Heart left ventricle (tissue), 16 donors: ENCODE data around the gene SLC7A1. TPM values are rescaled to one million over a fixed set of nuclear protein-coding genes. Genes with fewer than 3 reads are reported as not detected.

Experiments
- ATAC-seq, 4 donors: fragments of 200-7000 bp; cut with Tn5 transposase; one replicate each; pipeline ENCODE4 v1.9.1; 2020 to 2022; ENCODE audit warnings: moderate library complexity in 4 of 4, mild to moderate bottlenecking in 3 of 4, moderate number of reproducible peaks in 1 of 4
- DNase-seq, 5 donors: peaks; one replicate each; pipeline ENCODE4 v3.0.0-alpha.2; 2020
- H3K27ac ChIP-seq, 12 donors: fragments of 200-600 bp; sonication (generic) in 4 of 12; one replicate each; pipeline versions ENCODE4 v1.5.0 to v1.8.0; 2016 to 2022; ENCODE audit warnings: mild to moderate bottlenecking in 2 of 12
- H3K27me3 ChIP-seq, 9 donors: fragments of 200-600 bp; sonication (generic) in 2 of 9; one replicate each; pipeline versions ENCODE4 v1.5.1 to v1.8.0; 2016 to 2022; ENCODE audit warnings: mild to moderate bottlenecking in 3 of 9
- H3K36me3 ChIP-seq, 9 donors: fragments of 200-600 bp; sonication (generic) in 2 of 9; one replicate each; pipeline versions ENCODE4 v1.5.0 to v1.8.0; 2018 to 2022; ENCODE audit warnings: mild to moderate bottlenecking in 2 of 9
- H3K4me1 ChIP-seq, 12 donors: fragments of 200-600 bp; sonication (generic) in 4 of 12; one replicate each; pipeline versions ENCODE4 v1.5.0 to v1.8.0; 2016 to 2022; ENCODE audit warnings: mild to moderate bottlenecking in 3 of 12
- H3K4me3 ChIP-seq, 12 donors: fragments of 200-600 bp; sonication (generic) in 4 of 12; one replicate each; pipeline versions ENCODE4 v1.5.0 to v1.8.0; 2017 to 2022; ENCODE audit warnings: mild to moderate bottlenecking in 9 of 12, moderate library complexity in 4 of 12
- H3K9me3 ChIP-seq, 12 donors: fragments of 200-600 bp; sonication (generic) in 4 of 12; one replicate each; pipeline versions ENCODE4 v1.5.0 to v1.8.0; 2016 to 2022; ENCODE audit warnings: mild to moderate bottlenecking in 1 of 12
- CTCF ChIP-seq, 12 donors: fragments of 200-600 bp; sonication (generic) in 4 of 12; IDR thresholded peaks; one replicate each; pipeline versions ENCODE4 v1.5.0 to v1.8.0; 2018 to 2022; ENCODE audit warnings: antibody characterized with exemption in 12 of 12, mild to moderate bottlenecking in 5 of 12
- POLR2A ChIP-seq, 2 donors: fragments of 450-650 bp; IDR thresholded peaks; one replicate each; pipeline ENCODE4 v1.6.1; 2017; ENCODE audit warnings: antibody characterized with exemption in 2 of 2, mild to moderate bottlenecking in 2 of 2, moderate library complexity in 2 of 2
- WGBS, 4 donors: extraction: QIAGEN DNeasy Blood & Tissue Kit in 2 of 4; methylation state at CpG; one replicate each; pipeline versions ENCODE4 v1.1.5 to v1.1.7; 2013 to 2018; 5-methylcytosine and 5-hydroxymethylcytosine counted together
- intact Hi-C, 10 donors: fragments of 100-400 bp; cut with DNase I; formaldehyde crosslinking; loops; one replicate each; pipeline versions ENCODE4 v1.11.1 to v1.14.2; 2022
- polyA plus RNA-seq, 2 donors: library from polyadenylated mRNA; stranded (reverse); fragments of 200-250 nt; gene quantifications; one replicate each; pipeline ENCODE4 v1.2.3, GENCODE V29; 2013
- total RNA-seq, 9 donors: library from RNA; depleted of rRNA in 2 of 9; stranded (reverse); fragments of >200 nt in 2 of 9; fragmentation: NEBNext Ultra II Directional in 3 of 9; extraction: Animal tissue kit (Norgen Biotek cat#: 25700) in 3 of 9; gene quantifications; one replicate each; pipeline versions ENCODE4 v1.1.0 to v1.2.4, GENCODE V29; 2016 to 2023
- donor health status: ischemic (EF 13 %, LVEDD 7.1; RV severe dilation, severe dysfunction).
- donor health status: healthy with polysubstance abuse.
- donor health status: DM: no; HTN: yes; CAD: no.
- donor health status: DM: no; HTN: no; CAD: no.
- donor health status: ischemic (EF 25% LVEDD 6.9; RV normal size, moderate dysfunction).
- donor health status: ischemic (EF 25% LVEDD 5.7; RV mildly dilated, moderate dysfunction).
- donor health status: healthy.
- donor health status: DM: yes; HTN: yes; CAD: no.
- donor health status: ischemic (EF 35%, LVEDD 5.7; RV mildly dilated, moderate dysfunction).
- donor health status: nonischemic (EF 11% LVEDD 7.7; RV severe dilation, severe dysfunction).
- donor health status: DM: yes; HTN: yes; CAD: no.
- donor health status: PGD.
- donor health status: ischemic (EF 29% LVEDD 5.4; RV normal size, mild dysfunction).
- donor health status: nonischemic (EF 23%, LVEDD 6.1; RV moderate dilation, normal function).

Gene SLC7A1
- total and polyA plus RNA-seq, 11 donors = 3.5 to 66.7 (median 14.3) TPM

DNA sequence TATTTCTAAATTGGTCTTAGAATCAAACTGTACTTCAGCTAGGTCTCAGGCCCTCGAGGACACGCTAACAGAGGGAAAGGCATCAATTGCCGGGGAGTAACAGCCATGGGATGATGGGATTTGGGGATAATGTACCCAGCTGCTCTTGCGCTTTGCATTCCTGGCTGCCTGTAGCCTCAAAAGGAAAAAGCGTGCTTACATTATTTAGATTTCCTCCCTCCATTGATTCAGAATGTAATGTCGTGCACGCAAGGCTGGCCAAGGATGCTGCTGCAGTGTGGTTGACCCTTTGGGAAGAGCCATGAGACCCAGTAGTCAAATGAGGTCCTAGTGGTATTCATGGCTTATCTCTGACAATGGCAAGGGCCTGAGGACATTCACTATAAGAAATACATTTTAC is 95.1 kb downstream of the SLC7A1 start:
- Histone ChIP-seq H3K27me3 (peaks cover 0 to 4% (median 0%) of the 10 kb centered on the region in 9 donors), H3K4me1 (peaks cover 0 to 21% (median 13%) of the 10 kb centered on the region in 12 donors), H3K4me3 (no peak overlapping the region), H3K27ac (no peak overlapping the region), H3K36me3 (peaks cover 0 to 36% (median 13%) of the 10 kb centered on the region in 9 donors), H3K9me3 (no peaks in the 10 kb centered on the region)
- intact Hi-C loops = loop anchor here in 2 of 10 donors (10.0 kb wide), 2 partner anchors 344 to 424 kb away; no protein-coding TSS in a partner anchor
- ATAC-seq (no peak), DNase-seq (no peak)
- WGBS, 4 donors = 84 to 92% (median 90%) methylated on average over 7 of the region's 7 CpGs
- no peak for TF ChIP-seq CTCF (IDR thresholded peaks at IDR 0.05)

- Histone ChIP-seq H3K9me3 (no peaks in the 10 kb centered on the region), H3K4me3 (no peak overlapping the region), H3K27me3 (no peaks in the 10 kb centered on the region), H3K4me1 (peaks cover 0 to 22% (median 13%) of the 10 kb centered on the region in 12 donors), H3K36me3 (peaks cover 0 to 36% (median 13%) of the 10 kb centered on the region in 9 donors), H3K27ac (no peak overlapping the region)
- DNase-seq = no peak
- no peak for ATAC-seq
- no peak for TF ChIP-seq CTCF (IDR thresholded peaks at IDR 0.05)
- no peak for TF ChIP-seq POLR2A (IDR thresholded peaks at IDR 0.05)
- WGBS, 4 donors = 70 to 82% (median 73%) methylated on average over 4 to 7 of the region's 7 CpGs
- intact Hi-C loops = loop anchor here in 3 of 10 donors (5.0 to 10.0 kb wide), 3 partner anchors 343 to 425 kb away; no protein-coding TSS in a partner anchor
These were observed 95.9 kb downstream of the SLC7A1 start for GRCh38 chr13:29499506-29500165.

- no peaks in the 10 kb centered on the region for H3K9me3 ChIP-seq
- H3K4me1 ChIP-seq = peaks cover 0 to 22% (median 13%) of the 10 kb centered on the region in 12 donors
- peaks cover 0 to 40% (median 10%) of the 10 kb centered on the region in 9 donors for H3K36me3 ChIP-seq
- H3K27ac ChIP-seq = no peak overlapping the region
- H3K27me3 ChIP-seq = no peaks in the 10 kb centered on the region
- ATAC-seq (no peak), DNase-seq (no peak)
- no peak for TF ChIP-seq CTCF (IDR thresholded peaks at IDR 0.05)
- no peak for TF ChIP-seq POLR2A (IDR thresholded peaks at IDR 0.05)
- 87 to 91% (median 90%) methylated on average over 12 to 13 of the region's 13 CpGs for WGBS, 4 donors
- intact Hi-C loops = loop anchor here in 1 of 10 donors (5.0 kb wide), 1 partner anchor 344 kb away; no protein-coding TSS in a partner anchor
- no peak overlapping the region for H3K4me3 ChIP-seq
These were observed 97.0 kb downstream of the SLC7A1 start for GRCh38 chr13:29498426-29499040.

- H3K9me3 ChIP-seq = no peaks in the 10 kb centered on the region
- TF ChIP-seq POLR2A (IDR thresholded peaks at IDR 0.05) (no peak), CTCF (IDR thresholded peaks at IDR 0.05) (peak in 1 of 12 donors; percentile 7)
- peaks cover 0 to 51% (median 8%) of the 10 kb centered on the region in 9 donors for H3K36me3 ChIP-seq
- intact Hi-C loops = loop anchor here in 2 of 10 donors (2.0 to 5.0 kb wide), 2 partner anchors 26 to 345 kb away; no protein-coding TSS in a partner anchor
- no peaks in the 10 kb centered on the region for H3K27me3 ChIP-seq
- H3K27ac ChIP-seq = peak overlapping the region in 5 of 12 donors; percentile 1 to 22 (median 13)
- ATAC-seq (peak; percentile 64 to 79 (median 70)), DNase-seq (peak; percentile 80 to 91 (median 80))
- H3K4me1 ChIP-seq = peaks cover 0 to 22% (median 13%) of the 10 kb centered on the region in 12 donors
- 20 to 29% (median 25%) methylated on average over 7 to 15 of the region's 15 CpGs for WGBS, 4 donors
- H3K4me3 ChIP-seq = no peak overlapping the region
These were observed 98.3 kb downstream of the SLC7A1 start for GRCh38 chr13:29497137-29497654.
